GM20000 (cell line): ENCODE results near the gene KRT86.
A peak's percentile ranks its signal among the peaks of the same experiment; 100 is the strongest.

Experiments used
- DNase-seq: peaks from one replicate; pipeline ENCODE4 v3.0.0; 2012; ENCODE audit warnings: low spot score
- TF ChIP-seq, protein P1 (sequence below): IDR thresholded peaks from 2 replicates; pipeline ENCODE4 v1.5.1; 2012; ENCODE audit warnings: mild to moderate bottlenecking, control low read depth; ENCODE audit errors: extremely low read depth, missing control alignments

The KRT86 gene

DNA sequence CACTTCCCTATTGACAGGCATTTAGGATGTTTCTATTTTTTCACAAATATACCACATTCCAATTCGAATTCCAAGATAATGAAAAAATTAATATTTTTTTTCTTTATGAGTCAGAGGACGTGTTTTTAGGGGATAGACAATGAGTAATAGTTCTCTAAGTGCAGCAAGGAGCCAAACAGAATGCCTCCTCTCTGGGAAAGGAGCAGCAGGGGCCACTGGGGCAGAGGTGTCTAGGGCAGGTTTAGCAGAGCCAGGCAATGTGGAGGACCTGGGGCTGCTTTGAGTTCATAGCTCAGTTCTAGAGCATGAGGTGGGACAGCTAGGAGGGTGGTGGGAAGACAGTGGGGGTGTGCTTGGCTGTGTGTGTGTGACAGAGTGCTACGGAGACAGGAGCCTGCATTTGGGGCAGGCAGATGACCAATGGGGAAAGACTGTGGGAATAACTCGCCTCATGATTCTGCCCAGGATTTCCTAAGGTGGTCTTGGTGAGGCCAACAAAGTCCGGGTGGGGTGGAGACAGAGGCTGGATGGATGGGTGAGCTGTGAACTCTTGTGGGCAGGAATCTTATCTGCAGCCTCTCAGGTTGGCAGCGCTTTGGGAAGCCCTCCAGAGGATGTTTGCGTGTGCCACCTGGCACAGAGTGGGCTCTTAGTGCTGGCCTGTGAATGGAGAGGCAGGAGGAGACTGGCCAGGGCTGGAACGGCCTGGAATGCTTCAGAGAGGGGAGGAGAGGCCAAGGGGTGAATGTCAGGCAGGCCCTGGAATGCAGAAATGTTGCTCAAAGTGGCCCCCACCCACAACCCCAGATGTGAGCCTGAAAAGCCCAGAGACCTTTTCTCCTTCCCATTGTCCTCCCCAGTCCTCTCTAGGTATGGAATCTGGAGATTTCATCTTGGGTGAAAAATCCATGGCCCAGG is 43.8 kb upstream of the KRT86 start:
- TF ChIP-seq, protein P1, sequence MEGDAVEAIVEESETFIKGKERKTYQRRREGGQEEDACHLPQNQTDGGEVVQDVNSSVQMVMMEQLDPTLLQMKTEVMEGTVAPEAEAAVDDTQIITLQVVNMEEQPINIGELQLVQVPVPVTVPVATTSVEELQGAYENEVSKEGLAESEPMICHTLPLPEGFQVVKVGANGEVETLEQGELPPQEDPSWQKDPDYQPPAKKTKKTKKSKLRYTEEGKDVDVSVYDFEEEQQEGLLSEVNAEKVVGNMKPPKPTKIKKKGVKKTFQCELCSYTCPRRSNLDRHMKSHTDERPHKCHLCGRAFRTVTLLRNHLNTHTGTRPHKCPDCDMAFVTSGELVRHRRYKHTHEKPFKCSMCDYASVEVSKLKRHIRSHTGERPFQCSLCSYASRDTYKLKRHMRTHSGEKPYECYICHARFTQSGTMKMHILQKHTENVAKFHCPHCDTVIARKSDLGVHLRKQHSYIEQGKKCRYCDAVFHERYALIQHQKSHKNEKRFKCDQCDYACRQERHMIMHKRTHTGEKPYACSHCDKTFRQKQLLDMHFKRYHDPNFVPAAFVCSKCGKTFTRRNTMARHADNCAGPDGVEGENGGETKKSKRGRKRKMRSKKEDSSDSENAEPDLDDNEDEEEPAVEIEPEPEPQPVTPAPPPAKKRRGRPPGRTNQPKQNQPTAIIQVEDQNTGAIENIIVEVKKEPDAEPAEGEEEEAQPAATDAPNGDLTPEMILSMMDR = no peak
- no peak for DNase-seq

DNA sequence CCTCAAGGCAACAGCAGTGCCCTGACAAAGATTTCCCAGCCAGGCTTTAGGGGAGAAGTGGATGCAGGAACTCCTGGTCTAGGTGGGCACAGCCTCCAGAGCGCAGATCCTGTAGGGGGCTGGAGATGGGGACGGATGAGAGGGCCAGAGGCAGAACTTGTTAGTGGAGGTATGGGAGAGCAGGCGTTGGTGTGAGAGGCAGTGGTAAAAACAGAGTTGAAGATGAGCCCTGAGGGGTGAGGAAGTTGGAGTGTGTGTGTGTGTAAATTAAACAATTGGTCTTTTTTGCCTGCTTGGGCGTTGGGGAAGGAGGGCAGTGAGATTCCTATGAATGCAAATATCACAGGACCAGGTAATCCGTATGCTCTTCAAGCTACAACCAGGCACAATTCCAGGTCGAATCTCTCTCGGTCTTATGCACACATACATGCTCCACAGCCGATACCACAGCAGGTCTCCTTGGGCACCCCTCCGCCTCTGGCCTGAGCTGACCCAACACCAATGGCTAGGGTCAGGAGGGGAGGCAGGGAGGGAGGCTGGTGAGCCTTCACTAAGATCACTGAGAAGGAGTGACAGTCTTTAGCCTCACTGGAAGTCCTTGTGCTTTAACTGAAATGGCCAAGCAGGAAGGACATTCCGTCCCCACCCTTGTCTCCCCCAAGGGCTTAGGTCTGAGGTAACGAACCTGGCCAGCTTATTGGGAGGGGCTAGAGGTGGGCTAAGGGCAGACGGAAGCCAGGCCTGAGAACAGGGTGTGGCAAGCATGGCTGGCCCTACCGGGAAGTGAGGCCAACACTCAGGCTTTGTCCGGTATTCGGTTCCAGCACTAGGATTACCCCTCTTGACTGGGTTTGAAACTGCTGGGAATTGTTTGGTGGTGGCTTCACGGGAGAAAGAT is 42.9 kb upstream of the KRT86 start:
- DNase-seq = no peak
- TF ChIP-seq, protein P1 = no peak

DNA sequence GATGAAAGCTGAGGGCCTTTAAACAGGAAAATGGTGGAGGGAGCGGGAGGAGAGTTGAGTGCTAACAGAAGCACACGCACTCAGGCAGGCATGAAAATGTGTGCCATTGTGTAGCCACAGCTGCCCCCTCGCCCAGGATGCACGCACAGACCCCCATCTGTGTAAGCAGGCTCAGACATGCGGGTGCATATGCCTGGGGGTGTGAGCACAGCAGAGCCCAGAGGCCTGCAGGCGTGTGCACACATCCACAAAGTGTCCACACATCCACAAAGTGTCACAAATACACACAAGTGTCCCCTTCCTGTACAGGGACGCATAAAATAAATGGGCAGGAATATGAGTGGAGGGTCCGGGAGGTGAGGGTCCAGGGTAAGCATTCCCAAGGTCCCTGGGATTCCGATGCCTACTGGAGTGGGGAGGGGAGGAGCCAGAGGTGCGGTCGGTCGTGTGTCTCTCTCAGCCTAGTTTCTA is 42.2 kb upstream of the KRT86 start:
- no peak for DNase-seq
- TF ChIP-seq, protein P1 = no peak

DNA sequence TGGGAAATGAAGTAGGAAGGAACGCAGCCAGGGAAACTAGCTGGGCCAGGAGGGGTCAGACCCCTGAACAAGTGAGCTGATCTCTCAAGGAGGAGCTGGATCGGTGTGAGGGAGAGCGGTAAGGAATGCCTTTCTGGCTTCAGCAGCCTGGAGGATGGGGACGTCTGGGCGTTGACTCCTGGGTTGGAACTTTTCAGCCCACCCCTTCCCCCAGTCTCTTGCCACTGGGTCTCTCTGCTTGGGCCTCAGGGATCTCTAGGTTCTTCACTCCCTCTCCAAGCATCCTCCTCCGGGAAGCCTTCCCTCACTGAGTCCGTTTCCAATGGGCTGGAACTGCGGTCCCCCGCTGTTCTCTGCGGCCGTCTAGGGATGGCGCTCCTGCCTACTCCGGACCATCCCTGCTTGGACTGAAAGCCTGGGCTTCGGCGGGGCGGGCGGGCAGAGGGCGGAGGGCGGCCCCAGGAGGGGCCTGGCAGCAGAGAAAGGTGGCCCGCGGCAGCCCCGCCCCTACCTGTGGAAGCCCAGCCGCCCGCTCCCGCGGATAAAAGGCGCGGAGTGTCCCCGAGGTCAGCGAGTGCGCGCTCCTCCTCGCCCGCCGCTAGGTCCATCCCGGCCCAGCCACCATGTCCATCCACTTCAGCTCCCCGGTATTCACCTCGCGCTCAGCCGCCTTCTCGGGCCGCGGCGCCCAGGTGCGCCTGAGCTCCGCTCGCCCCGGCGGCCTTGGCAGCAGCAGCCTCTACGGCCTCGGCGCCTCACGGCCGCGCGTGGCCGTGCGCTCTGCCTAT is 41.6 kb upstream of the KRT86 start, which contains the start of gene KRT7:
TSS of gene KRT7 (plus strand) at position 570 of the 788 bp plus-strand sequence. CDS start at position 624, 54 bp downstream.
- DNase-seq = no peak
- TF ChIP-seq, protein P1 = no peak

DNA sequence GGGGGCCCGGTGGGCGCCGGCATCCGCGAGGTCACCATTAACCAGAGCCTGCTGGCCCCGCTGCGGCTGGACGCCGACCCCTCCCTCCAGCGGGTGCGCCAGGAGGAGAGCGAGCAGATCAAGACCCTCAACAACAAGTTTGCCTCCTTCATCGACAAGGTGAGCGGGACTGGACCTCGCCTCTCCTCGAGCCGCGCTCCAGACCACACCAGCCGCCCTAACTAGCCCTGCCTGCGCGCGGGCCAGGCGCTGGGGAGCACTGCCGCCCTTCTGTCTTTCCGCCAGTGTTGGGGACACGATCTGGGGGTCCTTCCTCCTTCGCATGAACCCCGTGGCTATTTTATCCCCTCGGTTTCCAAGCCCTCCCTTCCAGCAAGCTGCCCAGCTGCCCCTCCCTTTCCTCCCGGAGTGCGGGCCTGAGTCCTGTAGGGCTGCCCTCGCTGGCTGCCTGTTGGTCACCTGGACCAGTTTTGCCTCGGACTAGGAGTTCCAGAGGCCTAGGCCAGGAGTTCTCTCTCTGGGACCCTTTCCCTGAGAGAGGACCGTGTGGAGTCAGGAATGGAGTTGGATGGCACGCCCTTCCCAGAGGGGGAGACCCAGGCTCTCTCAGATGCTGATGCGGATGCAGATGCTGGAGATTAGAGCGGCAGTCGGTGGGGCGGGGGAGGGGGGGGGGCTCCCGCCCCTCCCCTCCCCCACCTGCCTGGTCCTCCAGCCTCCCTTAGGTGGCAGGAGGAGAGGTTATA is 40.8 kb upstream of the KRT86 start:
- peak; percentile 20 for DNase-seq
- TF ChIP-seq, protein P1 = no peak

DNA sequence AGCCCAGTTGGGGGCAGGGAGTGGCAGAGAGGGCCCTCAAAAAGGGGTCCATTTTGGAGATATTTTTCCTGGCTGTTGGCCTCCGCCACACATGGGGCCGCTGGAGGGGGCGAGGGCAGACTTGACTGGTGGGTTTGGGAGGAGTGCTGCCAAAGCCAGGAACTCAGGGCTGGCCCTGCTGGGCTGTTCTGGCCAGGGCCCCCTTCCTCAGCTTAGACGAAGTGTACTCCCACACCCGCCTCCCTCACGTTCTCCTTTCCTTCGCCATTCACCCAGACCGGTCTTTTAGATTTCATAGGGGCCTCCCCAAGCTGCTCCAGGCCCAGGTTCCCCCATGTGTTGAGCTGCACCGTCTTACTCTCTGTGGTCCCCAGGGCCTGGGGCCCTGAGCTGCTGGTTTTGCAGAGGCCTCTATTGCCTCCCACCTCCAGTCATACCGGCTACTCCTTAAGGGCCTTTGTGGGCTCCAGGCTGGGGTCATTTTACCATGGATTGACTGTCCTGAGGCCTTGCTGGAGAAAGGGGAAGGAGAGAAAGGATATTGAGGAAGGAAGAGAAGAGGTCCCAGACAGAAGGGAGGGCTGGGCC is 40.1 kb upstream of the KRT86 start:
- no peak for DNase-seq
- TF ChIP-seq, protein P1 = no peak
